GM12864 (cell line): ENCODE results near the gene TNP1.

Experiments used
- DNase-seq: peaks from one replicate; pipeline ENCODE4 v3.0.0-alpha.2; 2011; ENCODE audit warnings: low read depth
- H3K4me3 ChIP-seq: 2 replicates; pipeline ENCODE4 v1.5.1; 2011; ENCODE audit warnings: mild to moderate bottlenecking, low read depth, low read length, control low read depth
- CTCF ChIP-seq: IDR thresholded peaks from 2 replicates; pipeline ENCODE4 v1.5.1; 2011; ENCODE audit warnings: low read depth, mild to moderate bottlenecking, moderate library complexity, low read length, control low read depth, inconsistent platforms; ENCODE audit errors: missing control alignments

TNP1 gene

GRCh38 chr2:216877085-216877484, 17.2 kb upstream of the TNP1 start:
- TF ChIP-seq CTCF, result peak; percentile 8
- no peak for DNase-seq
- no peak overlapping the region for H3K4me3 ChIP-seq

- no peak for TF ChIP-seq CTCF
- no peak for DNase-seq
- no peak overlapping the region for H3K4me3 ChIP-seq
Measured at GRCh38 chr2:216875862-216876261, 16.0 kb upstream of the TNP1 start.

GRCh38 chr2:216873573-216873972, 13.7 kb upstream of the TNP1 start:
- TF ChIP-seq CTCF, result no peak
- DNase-seq, result no peak
- no peak overlapping the region for H3K4me3 ChIP-seq

- DNase-seq, result no peak
- no peak for TF ChIP-seq CTCF
Measured at GRCh38 chr2:216872624-216873023, 12.8 kb upstream of the TNP1 start.

GRCh38 chr2:216872040-216872439, 12.2 kb upstream of the TNP1 start:
- TF ChIP-seq CTCF, result no peak
- no peak overlapping the region for H3K4me3 ChIP-seq
- no peak for DNase-seq

More at GRCh38 chr2:216872624-216873023, 12.8 kb upstream of the TNP1 start:
- H3K4me3 ChIP-seq, result no peak overlapping the region

- no peak for DNase-seq
- no peak overlapping the region for H3K4me3 ChIP-seq
- TF ChIP-seq CTCF, result no peak
Measured at GRCh38 chr2:216871333-216871934, 11.6 kb upstream of the TNP1 start.
